Keratinocyte (primary cell): ENCODE data around the gene DPEP2. TPM values are rescaled to one million over a fixed set of nuclear protein-coding genes. Genes with fewer than 3 reads are reported as not detected.
"Not testable (repeated sequence)": the region's sequence is repeated elsewhere in the genome, so short reads cannot be mapped to it uniquely, and the experiment has no call there.

ENCODE experiments used
- DNase-seq: peaks from one replicate; pipeline ENCODE4 v3.0.0-alpha.2; 2011; ENCODE audit warnings: low read depth, missing footprints, low spot score
- FAIRE-seq: peaks from 2 replicates; lab custom pipeline; 2011; peaks lifted over from hg19 to GRCh38; lab: Jason Lieb, UNC
- H2AFZ ChIP-seq: 2 replicates; pipeline ENCODE4 v1.6.0; 2012; ENCODE audit warnings: low read length, control low read depth, inconsistent platforms; ENCODE audit not compliant: control insufficient read depth
- H3K27ac ChIP-seq: 2 replicates; pipeline ENCODE4 v1.5.1; 2011; ENCODE audit warnings: low read length; ENCODE audit not compliant: control insufficient read depth, insufficient read depth
- H3K27me3 ChIP-seq: 3 replicates; pipeline ENCODE4 v1.6.0; 2011; ENCODE audit warnings: low read length; ENCODE audit not compliant: control insufficient read depth, insufficient read depth; ENCODE audit errors: extremely low read depth
- H3K36me3 ChIP-seq, 2 experiments: 2 replicates in 1 of 2; 3 replicates in 1 of 2; pipeline ENCODE4 v1.5.1; 2011; ENCODE audit warnings: low read length in 2 of 2, mild to moderate bottlenecking in 1 of 2; ENCODE audit not compliant: control insufficient read depth in 2 of 2, insufficient read depth in 2 of 2; ENCODE audit errors: extremely low read depth in 1 of 2
- H3K4me1 ChIP-seq: 3 replicates; pipeline ENCODE4 v1.5.1; 2011; ENCODE audit warnings: low read length; ENCODE audit not compliant: control insufficient read depth, insufficient read depth; ENCODE audit errors: extremely low read depth
- H3K4me2 ChIP-seq: 3 replicates; pipeline ENCODE4 v1.6.0; 2011; ENCODE audit warnings: low read depth, low read length; ENCODE audit not compliant: control insufficient read depth, insufficient read depth; ENCODE audit errors: extremely low read depth
- H3K4me3 ChIP-seq, 3 experiments: fragments of 200-600 bp in 1 of 3; sonication (generic) in 1 of 3; 2 replicates in 2 of 3; 3 replicates in 1 of 3; pipeline ENCODE4 v1.5.1; 2011 to 2016; ENCODE audit warnings: low read length in 3 of 3, mild to moderate bottlenecking in 3 of 3, control low read depth in 2 of 3, inconsistent platforms in 1 of 3, low read depth in 1 of 3, mixed read lengths in 1 of 3, mixed run types in 1 of 3, moderate library complexity in 1 of 3; ENCODE audit not compliant: control insufficient read depth in 2 of 3, insufficient read depth in 2 of 3; ENCODE audit errors: extremely low read depth in 1 of 3
- H3K79me2 ChIP-seq: 2 replicates; pipeline ENCODE4 v1.6.0; 2012; ENCODE audit warnings: low read length; ENCODE audit not compliant: control insufficient read depth, insufficient read depth
- H3K9ac ChIP-seq: 3 replicates; pipeline ENCODE4 v1.6.0; 2011; ENCODE audit warnings: low read length; ENCODE audit not compliant: control insufficient read depth, insufficient read depth; ENCODE audit errors: extremely low read depth
- H3K9me1 ChIP-seq: 3 replicates; pipeline ENCODE4 v1.6.0; 2011; ENCODE audit warnings: low read length; ENCODE audit not compliant: control insufficient read depth, insufficient read depth; ENCODE audit errors: extremely low read depth
- H3K9me3 ChIP-seq: 2 replicates; pipeline ENCODE4 v1.5.1; 2012; ENCODE audit warnings: low read depth, low read length; ENCODE audit not compliant: control insufficient read depth
- H4K20me1 ChIP-seq: 3 replicates; pipeline ENCODE4 v1.6.0; 2011; ENCODE audit warnings: low read length; ENCODE audit not compliant: control insufficient read depth, insufficient read depth; ENCODE audit errors: extremely low read depth
- CTCF ChIP-seq, 3 experiments: IDR thresholded peaks in 1 of 3; conservative IDR thresholded peaks in 1 of 3; optimal IDR thresholded peaks in 1 of 3; 2 replicates in 2 of 3; 3 replicates in 1 of 3; pipeline versions ENCODE3 to v1.5.1; 2011; ENCODE audit warnings: low read length in 3 of 3, mild to moderate bottlenecking in 3 of 3, moderate library complexity in 2 of 3, control low read depth in 1 of 3, inconsistent platforms in 1 of 3; ENCODE audit not compliant: insufficient read depth in 2 of 3; ENCODE audit errors: extremely low read depth in 1 of 3
- EZH2 ChIP-seq: IDR thresholded peaks from one replicate; pipeline ENCODE4 v1.6.1; 2012; ENCODE audit warnings: inconsistent platforms, mild to moderate bottlenecking, low read length, moderate library complexity
- dilution Hi-C: fragments of 300-500 bp; cut with MboI; formaldehyde crosslinking; loops from one replicate; pipeline ENCODE4 v1.7.0; 2020; ENCODE audit warnings: low sequenced_read_pairs; ENCODE audit not compliant: extremely low pct_ligation_motif_present
- polyA plus RNA-seq, 5 experiments: library from polyadenylated mRNA; depleted of rRNA in 3 of 5; stranded (reverse) in 3 of 5; stranded (forward) in 1 of 5; unstranded in 1 of 5; fragments of >200 nt; gene quantifications; 1 replicate in 1 of 5; 2 replicates in 3 of 5; 3 replicates in 1 of 5; pipeline versions ENCODE4 v1.2.1 to v1.2.3, GENCODE V29; 2011 to 2012; ENCODE audit warnings: missing spikeins in 2 of 5, low read depth in 1 of 5, low replicate concordance in 1 of 5

The DPEP2 gene
- polyA plus RNA-seq, 1 donor (not counting 4 experiments of a cell fraction or from before 2014, with no cell fraction given) = not detected

- H3K27ac ChIP-seq = peak overlapping the region; percentile 85
- H3K36me3 ChIP-seq = peaks cover 2 to 4% of the 10 kb centered on the region in 2 experiments
- dilution Hi-C loops = no loop called here
- H3K4me2 ChIP-seq = peak overlapping the region; percentile 36
- peaks cover 4% of the 10 kb centered on the region for H3K79me2 ChIP-seq
- DNase-seq (peak; percentile 88), FAIRE-seq (peak; percentile 77)
- no peaks in the 10 kb centered on the region for H3K9me1 ChIP-seq
- no peaks in the 10 kb centered on the region for H3K27me3 ChIP-seq
- H3K4me1 ChIP-seq = peaks cover 22% of the 10 kb centered on the region
- no peak for TF ChIP-seq CTCF (optimal IDR thresholded peaks at IDR 0.05 in 1 of 3, IDR thresholded peaks at IDR 0.05 in 1 of 3, conservative IDR thresholded peaks at IDR 0.05 in 1 of 3; ENCODE audit: extremely low read depth in 1 of 3, insufficient read depth in 2 of 3, low read length in 3 of 3)
- peak overlapping the region; percentile 54 for H3K9ac ChIP-seq
- H4K20me1 ChIP-seq = no peaks in the 10 kb centered on the region
- H3K9me3 ChIP-seq = no peaks in the 10 kb centered on the region
- no peak overlapping the region for H3K4me3 ChIP-seq
- no peak overlapping the region for H2AFZ ChIP-seq
Measured at GRCh38 chr16:68031951-68032350, 32.7 kb upstream of the DPEP2 start.

- Histone ChIP-seq H3K4me1 (peaks cover 22% of the 10 kb centered on the region), H3K79me2 (peaks cover 11% of the 10 kb centered on the region), H3K27ac (peak overlapping the region; percentile 85)
- H4K20me1 ChIP-seq, H3K9me3 ChIP-seq, dilution Hi-C loops, H3K4me3 ChIP-seq, H3K36me3 ChIP-seq, DNase-seq, H3K4me2 ChIP-seq, FAIRE-seq, H2AFZ ChIP-seq, H3K27me3 ChIP-seq, H3K9me1 ChIP-seq, H3K9ac ChIP-seq: not testable (repeated sequence)
Measured at GRCh38 chr16:68030108-68030507, 30.8 kb upstream of the DPEP2 start.

GRCh38 chr16:68028996-68029395 is 29.7 kb upstream of the DPEP2 start:
- peaks cover 4 to 7% of the 10 kb centered on the region in 2 experiments for H3K36me3 ChIP-seq
- dilution Hi-C loops = no loop called here
- H2AFZ ChIP-seq = no peak overlapping the region
- no peak overlapping the region for H3K9ac ChIP-seq
- H3K4me2 ChIP-seq = no peak overlapping the region
- peaks cover 21% of the 10 kb centered on the region for H3K79me2 ChIP-seq
- no peak for DNase-seq
- H3K9me1 ChIP-seq = no peaks in the 10 kb centered on the region
- FAIRE-seq = no peak
- no peak overlapping the region for H3K27ac ChIP-seq
- H3K27me3 ChIP-seq = no peaks in the 10 kb centered on the region
- no peaks in the 10 kb centered on the region for H4K20me1 ChIP-seq
- peaks cover 30% of the 10 kb centered on the region for H3K4me1 ChIP-seq
- no peaks in the 10 kb centered on the region for H3K9me3 ChIP-seq
- H3K4me3 ChIP-seq = no peak overlapping the region
- TF ChIP-seq CTCF (optimal IDR thresholded peaks at IDR 0.05 in 1 of 3, IDR thresholded peaks at IDR 0.05 in 1 of 3, conservative IDR thresholded peaks at IDR 0.05 in 1 of 3; ENCODE audit: extremely low read depth in 1 of 3, insufficient read depth in 2 of 3, low read length in 3 of 3) (no peak), EZH2 (no peak)
